ENCODE data around the gene RTP3.

DNA sequence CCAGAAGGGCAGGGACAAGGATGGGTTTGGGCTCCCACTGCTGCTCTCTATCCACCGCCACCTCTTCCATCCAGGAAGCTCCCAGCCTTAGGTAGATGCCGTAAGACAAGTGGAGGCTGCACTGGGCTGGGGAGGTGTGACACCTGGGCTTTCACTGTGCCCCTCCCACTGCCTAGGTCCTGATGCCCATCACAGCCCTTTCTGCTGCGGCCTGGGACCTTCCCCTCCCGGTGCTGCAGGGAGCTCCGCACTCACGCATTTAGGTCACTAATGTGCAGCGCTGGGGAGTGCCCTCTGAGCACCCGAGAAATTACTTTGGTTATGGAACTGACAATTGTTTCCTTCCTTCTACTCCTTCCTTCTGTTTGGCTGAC is 33.9 kb upstream of the RTP3 start:
- TF ChIP-seq BACH1 (IDR thresholded peaks at IDR 0.05; ENCODE audit: low read length) (no peak), RNF2 (IDR thresholded peaks at IDR 0.05; ENCODE audit: borderline replicate concordance, low read depth, low read length, missing control alignments, poor library complexity, severe bottlenecking) (no peak), YY1 (IDR thresholded peaks at IDR 0.05; ENCODE audit: low read depth, low read length) (no peak), EZH2 (IDR thresholded peaks at IDR 0.05; ENCODE audit: low read depth, low read length, severe bottlenecking) (no peak), CHD1 (IDR thresholded peaks at IDR 0.05; ENCODE audit: low read depth, low read length) (no peak), POU5F1 (IDR thresholded peaks at IDR 0.05; ENCODE audit: low read depth, low read length) (no peak), TAF1 (IDR thresholded peaks at IDR 0.05; ENCODE audit: low read depth, low read length) (no peak), JUN (IDR thresholded peaks at IDR 0.05; ENCODE audit: low read depth, low read length) (no peak), POLR2AphosphoS5 (IDR thresholded peaks at IDR 0.05; ENCODE audit: low read depth, low read length) (no peak), BRCA1 (IDR thresholded peaks at IDR 0.05; ENCODE audit: low read depth, low read length) (no peak), SIN3A (conservative IDR thresholded peaks at IDR 0.05 in 1 of 2, IDR thresholded peaks at IDR 0.05 in 1 of 2; ENCODE audit: low read depth in 1 of 2, low read length in 2 of 2) (no peak)
- TF ChIP-seq, protein P1, sequence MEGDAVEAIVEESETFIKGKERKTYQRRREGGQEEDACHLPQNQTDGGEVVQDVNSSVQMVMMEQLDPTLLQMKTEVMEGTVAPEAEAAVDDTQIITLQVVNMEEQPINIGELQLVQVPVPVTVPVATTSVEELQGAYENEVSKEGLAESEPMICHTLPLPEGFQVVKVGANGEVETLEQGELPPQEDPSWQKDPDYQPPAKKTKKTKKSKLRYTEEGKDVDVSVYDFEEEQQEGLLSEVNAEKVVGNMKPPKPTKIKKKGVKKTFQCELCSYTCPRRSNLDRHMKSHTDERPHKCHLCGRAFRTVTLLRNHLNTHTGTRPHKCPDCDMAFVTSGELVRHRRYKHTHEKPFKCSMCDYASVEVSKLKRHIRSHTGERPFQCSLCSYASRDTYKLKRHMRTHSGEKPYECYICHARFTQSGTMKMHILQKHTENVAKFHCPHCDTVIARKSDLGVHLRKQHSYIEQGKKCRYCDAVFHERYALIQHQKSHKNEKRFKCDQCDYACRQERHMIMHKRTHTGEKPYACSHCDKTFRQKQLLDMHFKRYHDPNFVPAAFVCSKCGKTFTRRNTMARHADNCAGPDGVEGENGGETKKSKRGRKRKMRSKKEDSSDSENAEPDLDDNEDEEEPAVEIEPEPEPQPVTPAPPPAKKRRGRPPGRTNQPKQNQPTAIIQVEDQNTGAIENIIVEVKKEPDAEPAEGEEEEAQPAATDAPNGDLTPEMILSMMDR (IDR thresholded peaks at IDR 0.05; ENCODE audit: control extremely low read depth in 1 of 3, insufficient read depth in 1 of 3, low read depth in 1 of 3, low read length in 3 of 3), result no peak
- TF ChIP-seq, protein P2, sequence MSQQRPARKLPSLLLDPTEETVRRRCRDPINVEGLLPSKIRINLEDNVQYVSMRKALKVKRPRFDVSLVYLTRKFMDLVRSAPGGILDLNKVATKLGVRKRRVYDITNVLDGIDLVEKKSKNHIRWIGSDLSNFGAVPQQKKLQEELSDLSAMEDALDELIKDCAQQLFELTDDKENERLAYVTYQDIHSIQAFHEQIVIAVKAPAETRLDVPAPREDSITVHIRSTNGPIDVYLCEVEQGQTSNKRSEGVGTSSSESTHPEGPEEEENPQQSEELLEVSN (IDR thresholded peaks at IDR 0.05), result no peak
